IPS DF 6.9 (cell line): ENCODE results near the gene NECTIN4.

ENCODE experiments used
- DNase-seq: peaks from one replicate; pipeline ENCODE4 v3.0.0-alpha.2; 2013; ENCODE audit warnings: low read depth, low spot score
- H3K27ac ChIP-seq: one replicate; pipeline ENCODE4 v1.5.1; 2013; ENCODE audit warnings: low read length, control low read depth
- H3K27me3 ChIP-seq: 2 replicates; pipeline ENCODE4 v1.6.1; 2013; ENCODE audit warnings: mild to moderate bottlenecking, low read length; ENCODE audit not compliant: control insufficient read depth, insufficient read depth
- H3K36me3 ChIP-seq: 2 replicates; pipeline ENCODE4 v1.6.1; 2013; ENCODE audit warnings: low read length; ENCODE audit not compliant: control insufficient read depth, insufficient read depth
- H3K4me1 ChIP-seq: 2 replicates; pipeline ENCODE4 v1.6.1; 2013; ENCODE audit warnings: low read length; ENCODE audit not compliant: control insufficient read depth, insufficient read depth
- H3K4me3 ChIP-seq: 2 replicates; pipeline ENCODE4 v1.5.1; 2013; ENCODE audit warnings: mild to moderate bottlenecking, low read length
- H3K9me3 ChIP-seq: 2 replicates; pipeline ENCODE4 v1.6.1; 2013; ENCODE audit warnings: low read length, inconsistent platforms; ENCODE audit not compliant: control insufficient read depth, insufficient read depth
- WGBS: extraction: QIAGEN DNeasy Blood & Tissue Kit; methylation state at CpG from one replicate; pipeline ENCODE4 v1.1.7; 2013; ENCODE audit warnings: mixed read lengths, missing lambda C conversion rate; ENCODE audit not compliant: insufficient read length, insufficient coverage; 5-methylcytosine and 5-hydroxymethylcytosine counted together

NECTIN4 gene

DNA sequence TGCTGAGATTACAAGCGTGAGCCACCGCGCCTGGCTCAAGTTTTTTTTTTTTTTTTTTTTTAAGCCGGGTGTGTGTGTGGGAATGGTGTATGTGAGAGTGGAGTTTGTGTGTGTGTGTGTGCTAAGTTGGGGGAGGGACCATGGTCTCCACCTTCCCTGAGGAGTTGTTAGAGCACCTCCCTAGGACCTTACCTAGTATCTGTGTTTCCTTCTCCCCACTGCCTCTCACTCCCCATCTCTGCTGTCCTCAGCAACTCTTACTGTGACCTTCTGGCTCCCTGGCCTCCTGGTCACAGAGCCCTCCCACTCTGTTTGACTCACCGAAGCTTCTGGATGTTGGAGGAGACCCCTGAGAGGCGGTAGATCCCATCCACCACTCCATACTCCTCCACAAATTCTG is 30.1 kb downstream of the NECTIN4 start:
- DNase-seq = no peak
- Histone ChIP-seq H3K27ac (no peak overlapping the region), H3K36me3 (no peaks in the 10 kb centered on the region), H3K4me3 (no peak overlapping the region), H3K27me3 (no peaks in the 10 kb centered on the region), H3K9me3 (no peaks in the 10 kb centered on the region), H3K4me1 (no peaks in the 10 kb centered on the region)
- no CpG with 5 or more reads among the region's 6 CpGs for WGBS

DNA sequence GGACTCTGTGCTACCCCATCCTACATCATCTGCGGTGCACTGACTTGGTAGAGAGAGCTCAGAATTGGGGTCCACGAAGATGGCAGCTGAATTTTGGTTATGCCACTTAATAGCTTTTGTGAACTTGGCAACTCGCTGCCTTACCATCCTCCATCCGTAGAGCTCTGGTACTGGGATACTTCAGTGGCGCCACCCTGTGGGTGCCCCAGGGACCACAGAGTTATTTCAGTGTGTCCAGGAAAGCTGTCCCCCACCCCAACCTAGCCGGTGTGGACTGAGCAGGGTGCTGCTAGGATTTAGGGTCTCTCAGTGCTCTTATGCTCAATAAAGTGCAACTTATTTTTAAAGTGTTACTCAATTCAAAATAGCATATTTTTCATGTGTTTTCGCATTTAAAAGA is 34.6 kb downstream of the NECTIN4 start:
- Histone ChIP-seq H3K27me3 (no peaks in the 10 kb centered on the region), H3K27ac (no peak overlapping the region), H3K4me1 (no peaks in the 10 kb centered on the region), H3K4me3 (no peak overlapping the region), H3K36me3 (no peaks in the 10 kb centered on the region), H3K9me3 (no peaks in the 10 kb centered on the region)
- DNase-seq = no peak
- no CpG with 5 or more reads among the region's 7 CpGs for WGBS

DNA sequence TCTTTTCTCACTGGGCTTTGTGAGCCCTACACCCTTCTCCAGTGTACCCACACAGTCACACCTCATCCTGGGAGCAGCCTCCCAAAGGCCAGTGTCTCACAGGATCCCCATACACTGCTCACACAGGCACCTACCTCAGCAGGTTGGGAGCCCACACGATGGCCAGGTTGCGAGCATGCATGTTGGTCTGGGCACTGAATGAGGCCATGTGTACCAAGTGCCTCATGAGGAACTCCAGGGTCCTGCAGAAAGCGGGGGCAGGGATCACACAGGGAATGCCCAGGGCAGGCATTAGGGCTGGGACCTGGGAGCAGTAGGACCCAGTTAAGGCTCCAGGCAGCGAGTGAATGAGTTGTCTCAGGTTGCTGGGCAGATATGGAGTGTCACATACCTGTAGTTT is 35.1 kb downstream of the NECTIN4 start:
- Histone ChIP-seq H3K36me3 (no peaks in the 10 kb centered on the region), H3K4me3 (no peak overlapping the region), H3K4me1 (no peaks in the 10 kb centered on the region), H3K27me3 (no peaks in the 10 kb centered on the region), H3K9me3 (no peaks in the 10 kb centered on the region), H3K27ac (no peak overlapping the region)
- WGBS = no CpG with 5 or more reads among the region's 4 CpGs
- no peak for DNase-seq

DNA sequence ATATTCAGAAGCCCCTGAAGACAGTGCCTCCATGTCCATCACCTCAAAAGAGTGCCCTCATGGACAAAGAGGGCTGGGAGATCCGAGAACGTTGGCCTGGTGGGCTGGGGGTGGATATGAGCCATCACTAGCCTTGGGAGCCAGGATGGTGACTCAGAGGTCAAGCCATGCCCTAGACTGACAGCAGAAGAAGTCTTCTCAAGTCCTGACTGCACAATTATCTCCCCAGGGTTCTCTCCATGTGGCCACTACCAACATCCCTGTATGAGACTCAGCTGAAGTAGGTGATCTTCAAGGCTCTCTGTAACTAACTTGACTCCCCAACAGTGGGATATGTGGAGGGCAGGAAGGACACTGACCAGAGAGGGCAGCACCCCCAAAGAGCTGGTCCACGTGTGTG is 36.5 kb downstream of the NECTIN4 start:
- DNase-seq = no peak
- H3K9me3 ChIP-seq = no peaks in the 10 kb centered on the region
- no peaks in the 10 kb centered on the region for H3K36me3 ChIP-seq
- H3K27ac ChIP-seq = no peak overlapping the region
- H3K27me3 ChIP-seq = no peaks in the 10 kb centered on the region
- no peak overlapping the region for H3K4me3 ChIP-seq
- WGBS = no CpG with 5 or more reads among the region's 3 CpGs
- no peaks in the 10 kb centered on the region for H3K4me1 ChIP-seq

DNA sequence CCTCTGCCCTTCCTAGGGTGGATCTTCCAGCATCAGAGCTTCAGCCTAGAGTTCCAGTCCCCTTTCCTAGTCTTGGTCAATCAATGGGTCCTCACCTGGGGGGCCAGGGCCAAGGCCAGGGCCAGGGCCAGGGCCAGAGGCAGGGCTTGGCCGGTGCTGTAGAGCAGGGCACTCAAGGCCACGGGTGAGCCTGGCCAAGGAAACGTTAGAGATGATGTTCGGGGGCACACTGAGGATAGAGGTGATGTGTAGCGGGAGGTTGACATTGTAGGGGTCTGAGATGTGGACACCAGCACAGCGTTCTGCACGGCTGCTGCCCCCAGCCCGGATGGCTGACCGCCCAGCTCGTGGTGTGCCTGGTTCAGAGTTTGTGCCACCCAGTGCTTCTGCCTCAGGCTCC is 38.1 kb downstream of the NECTIN4 start:
- H3K36me3 ChIP-seq = no peaks in the 10 kb centered on the region
- no CpG with 5 or more reads among the region's 10 CpGs for WGBS
- H3K4me3 ChIP-seq = no peak overlapping the region
- no peaks in the 10 kb centered on the region for H3K27me3 ChIP-seq
- H3K27ac ChIP-seq = no peak overlapping the region
- no peak for DNase-seq
- no peaks in the 10 kb centered on the region; the same call in 1 of the 2 replicates for H3K4me1 ChIP-seq
- H3K9me3 ChIP-seq = no peaks in the 10 kb centered on the region

DNA sequence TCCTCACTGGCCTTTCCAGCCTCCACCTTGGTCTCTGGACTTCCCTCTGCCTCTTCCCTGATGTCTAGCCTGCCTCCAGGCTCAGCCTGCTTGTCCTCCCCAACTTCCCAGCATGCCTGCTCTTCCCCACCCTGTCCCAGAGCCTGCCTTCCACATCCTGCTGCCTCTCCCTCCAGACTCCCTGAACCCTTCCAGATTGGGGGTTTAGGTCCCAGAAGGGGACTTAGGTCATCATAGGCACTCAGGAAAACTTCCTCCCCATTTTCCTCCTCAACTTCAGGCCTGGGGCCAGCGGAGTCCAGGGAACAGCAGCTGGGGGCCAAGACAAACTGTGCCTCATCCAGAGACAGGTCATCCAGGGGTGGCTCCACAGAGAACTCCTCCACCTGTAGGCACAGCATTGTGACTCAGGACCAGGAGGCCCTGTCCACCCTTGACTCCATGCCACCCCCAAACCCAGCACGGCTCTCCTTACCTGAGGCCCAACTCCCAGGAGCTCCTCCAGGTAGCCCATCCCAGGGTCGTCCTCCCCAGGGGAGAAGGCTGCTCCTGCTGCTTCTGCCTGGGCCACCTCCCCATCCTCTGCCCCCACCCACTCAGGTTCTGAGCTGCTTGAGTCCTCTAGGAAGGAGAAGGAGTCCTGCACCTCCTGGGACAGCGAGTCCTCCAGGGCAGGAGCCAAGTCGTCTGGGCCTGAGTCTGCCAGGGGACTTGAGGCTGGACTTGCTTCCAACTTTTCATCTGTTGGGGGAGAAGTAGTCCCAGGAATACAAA is 40.2 kb downstream of the NECTIN4 start:
- no peaks in the 10 kb centered on the region for H3K36me3 ChIP-seq

DNA sequence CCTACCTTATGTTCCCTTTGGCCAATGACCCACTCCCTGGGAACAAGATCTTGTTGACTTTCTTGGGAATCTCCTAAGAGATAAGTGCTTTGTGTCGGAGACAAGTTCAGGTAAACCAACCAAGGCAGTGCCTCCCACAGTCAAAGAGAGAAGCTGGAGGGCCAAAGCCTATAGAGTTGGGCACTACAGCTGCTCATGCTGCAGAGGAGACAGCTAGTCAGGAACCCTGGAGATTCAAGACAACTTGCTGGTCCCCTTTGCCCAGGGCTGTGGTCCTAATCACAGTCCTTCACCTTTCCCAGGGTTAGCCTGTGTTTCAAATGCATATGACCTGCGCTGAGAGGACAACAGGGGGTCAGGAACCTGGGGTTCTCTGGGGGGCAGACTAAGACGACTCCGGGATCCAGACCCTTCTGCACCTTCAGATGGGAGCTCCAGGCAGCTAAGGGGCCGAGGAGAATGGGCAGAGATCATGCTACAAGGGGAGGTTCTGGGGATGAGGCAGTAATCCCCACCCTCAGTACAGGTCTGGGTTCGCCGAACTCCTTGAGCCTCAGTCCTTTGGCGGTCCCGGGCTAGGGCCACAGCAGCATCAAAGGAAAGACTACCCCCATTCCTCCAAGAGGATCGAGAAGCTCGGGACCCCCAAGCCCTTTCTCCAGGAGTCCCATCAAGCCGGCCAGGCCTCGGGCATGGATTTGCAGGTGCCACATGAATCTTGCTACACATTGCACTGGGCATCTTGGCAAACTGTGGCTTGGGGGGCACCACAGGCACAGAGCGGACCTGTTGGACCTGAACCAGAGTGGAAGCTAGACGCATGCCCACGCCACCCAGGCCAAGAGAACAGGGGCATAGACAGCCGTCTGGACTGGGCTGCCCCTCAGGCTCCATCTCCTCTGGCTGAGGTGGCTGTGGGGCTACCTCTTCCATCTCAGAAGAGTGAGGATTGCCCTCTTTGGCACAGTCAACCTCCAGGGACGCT is 41.6 kb downstream of the NECTIN4 start:
- no peaks in the 10 kb centered on the region; the same call in 1 of the 2 replicates for H3K36me3 ChIP-seq
- no peak overlapping the region for H3K4me3 ChIP-seq
- no peak for DNase-seq
- H3K27me3 ChIP-seq = no peaks in the 10 kb centered on the region
- no CpG with 5 or more reads among the region's 18 CpGs for WGBS
- no peaks in the 10 kb centered on the region for H3K9me3 ChIP-seq
- no peaks in the 10 kb centered on the region; the same call in 1 of the 2 replicates for H3K4me1 ChIP-seq
- H3K27ac ChIP-seq = no peak overlapping the region

More for the DNA sequence above, 40.2 kb downstream of the NECTIN4 start:
- H3K27me3 ChIP-seq = no peaks in the 10 kb centered on the region
- WGBS = no CpG with 5 or more reads among the region's 5 CpGs
- H3K4me1 ChIP-seq = no peaks in the 10 kb centered on the region; the same call in 1 of the 2 replicates
- H3K4me3 ChIP-seq = no peak overlapping the region
- DNase-seq = no peak
- H3K27ac ChIP-seq = no peak overlapping the region
- H3K9me3 ChIP-seq = no peaks in the 10 kb centered on the region

DNA sequence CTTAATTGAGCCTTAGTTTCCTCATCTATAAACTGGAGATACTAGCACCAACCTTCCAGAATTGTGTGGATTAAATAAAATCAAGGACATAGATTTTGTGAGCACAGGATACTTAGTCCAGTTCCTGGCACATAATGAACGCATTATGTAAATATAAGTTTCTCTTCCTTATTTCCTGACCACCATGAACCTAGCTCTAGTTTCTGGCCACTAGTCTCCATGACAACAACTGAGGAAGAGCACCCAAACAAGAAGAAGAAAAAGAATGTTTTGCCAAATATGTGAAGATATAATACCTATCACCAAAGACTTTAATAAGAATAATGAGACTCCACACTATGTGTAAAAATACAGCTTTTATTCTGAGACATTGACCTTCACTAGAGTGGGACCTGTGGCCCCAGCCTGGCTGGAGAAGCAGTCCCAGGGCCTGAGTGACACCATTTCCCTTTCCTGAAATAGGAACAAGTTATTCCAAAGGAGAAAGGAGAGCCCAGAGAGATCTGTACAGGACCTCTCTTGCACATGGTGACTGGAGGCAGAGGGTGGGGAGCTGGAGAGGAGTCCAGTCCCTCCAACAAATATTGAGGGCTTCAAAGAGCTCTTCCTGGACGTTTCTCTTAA is 42.6 kb downstream of the NECTIN4 start:
- Histone ChIP-seq H3K4me3 (no peak overlapping the region; the same call in 1 of the 2 replicates), H3K36me3 (peaks cover 4% of the 10 kb centered on the region; the same call in 1 of the 2 replicates), H3K4me1 (no peaks in the 10 kb centered on the region; the same call in 1 of the 2 replicates), H3K9me3 (no peaks in the 10 kb centered on the region), H3K27me3 (no peaks in the 10 kb centered on the region), H3K27ac (no peak overlapping the region)
- WGBS = no CpG with 5 or more reads among the region's 2 CpGs
- DNase-seq = no peak

DNA sequence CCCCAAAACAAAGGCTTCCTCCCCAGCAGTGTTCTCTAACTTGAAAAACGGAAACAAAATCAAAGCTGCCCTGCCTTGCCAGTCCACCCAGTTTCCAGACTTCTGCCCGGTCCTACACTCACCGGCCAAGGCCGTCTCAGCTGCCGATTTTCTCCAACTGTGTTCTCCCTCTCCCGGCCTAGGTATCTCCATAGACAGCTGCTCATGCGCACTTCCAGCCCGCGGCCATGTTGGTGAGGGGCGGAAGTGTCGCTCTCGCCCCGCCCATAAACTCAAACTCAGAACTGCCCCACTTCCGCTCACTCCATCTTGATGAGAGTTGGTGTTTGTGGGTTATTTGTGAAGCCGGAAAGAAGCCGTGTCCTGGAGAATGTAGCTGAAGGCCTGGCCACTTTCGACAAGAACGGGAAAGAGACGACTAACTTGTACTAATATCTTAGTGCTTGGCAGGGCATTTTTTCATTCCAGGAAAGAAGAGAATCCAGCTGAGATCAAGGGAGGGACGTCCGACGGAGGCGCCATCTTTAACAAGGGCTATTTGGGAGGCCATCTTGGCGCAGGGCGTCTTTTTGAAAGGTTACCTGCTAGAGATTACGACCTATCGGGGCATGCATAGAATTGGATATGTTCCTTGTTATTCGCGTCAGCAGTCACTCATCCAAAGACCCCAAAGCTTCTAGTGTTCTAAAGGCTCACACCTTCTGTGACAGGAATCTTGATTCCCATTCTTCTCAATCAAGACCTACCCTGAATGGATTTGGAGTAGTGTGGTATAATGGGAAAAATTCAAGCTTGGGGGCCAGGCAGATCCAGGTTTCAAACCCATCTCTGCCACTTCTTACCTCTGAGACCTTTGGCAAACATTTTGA is 43.4 kb downstream of the NECTIN4 start, which contains the start of gene USF1:
TSS of gene USF1 (minus strand) at position 242 of the 869 bp plus-strand sequence. CDS start 2,702 bp downstream, outside the sequence.
- peak within 1 kb of the TSS; percentile 84 for H3K4me3 ChIP-seq
- DNase-seq = peak; percentile 89
- H3K36me3 ChIP-seq = peaks cover 4% of the 10 kb centered on the region; the same call in 1 of the 2 replicates
- no peak within 1 kb of the TSS for H3K27ac ChIP-seq
- no peaks in the 10 kb centered on the region; the same call in 1 of the 2 replicates for H3K4me1 ChIP-seq
- no CpG with 5 or more reads among the region's 29 CpGs for WGBS
- no peaks in the 10 kb centered on the region for H3K27me3 ChIP-seq
- no peaks in the 10 kb centered on the region for H3K9me3 ChIP-seq
